HG03159 (cell line): Measurements from ENCODE around the gene HELZ.
"Not testable (repeated sequence)": the region's sequence is repeated elsewhere in the genome, so short reads cannot be mapped to it uniquely, and the experiment has no call there.

ENCODE experiments used
- ATAC-seq: cut with Tn5 transposase; IDR thresholded peaks from one replicate; pipeline ENCODE4 v1.9.1; 2021; ENCODE audit warnings: mild to moderate bottlenecking, moderate library complexity; ENCODE audit not compliant: unreplicated experiment

Gene HELZ

DNA sequence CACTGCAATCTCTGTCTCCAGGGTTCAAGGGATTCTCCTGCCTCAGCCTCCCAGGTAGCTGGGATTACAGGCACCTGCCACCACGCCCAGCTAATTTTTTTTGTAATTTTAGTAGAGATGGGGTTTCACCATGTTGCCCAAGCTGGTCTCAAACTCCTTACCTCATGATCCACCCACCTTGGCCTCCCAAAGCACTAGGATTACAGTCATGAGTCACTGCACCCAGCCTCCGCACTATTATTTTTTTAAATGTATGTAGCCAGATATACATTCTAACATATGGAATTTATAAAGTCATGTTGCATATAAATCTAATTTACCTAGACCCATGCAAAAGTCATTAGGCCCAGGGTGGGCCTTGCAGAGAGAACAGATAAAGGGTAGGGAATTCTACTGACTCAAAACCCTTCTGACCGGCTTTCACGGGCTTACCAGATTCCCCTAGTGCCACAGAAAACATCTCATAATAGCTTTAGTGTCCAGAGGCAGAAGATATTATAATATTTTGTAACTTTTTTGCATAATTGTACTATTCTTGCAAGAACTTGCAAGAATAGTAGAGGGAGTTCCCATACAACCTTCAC, 20.5 kb upstream of the HELZ start:
- no peak for ATAC-seq

DNA sequence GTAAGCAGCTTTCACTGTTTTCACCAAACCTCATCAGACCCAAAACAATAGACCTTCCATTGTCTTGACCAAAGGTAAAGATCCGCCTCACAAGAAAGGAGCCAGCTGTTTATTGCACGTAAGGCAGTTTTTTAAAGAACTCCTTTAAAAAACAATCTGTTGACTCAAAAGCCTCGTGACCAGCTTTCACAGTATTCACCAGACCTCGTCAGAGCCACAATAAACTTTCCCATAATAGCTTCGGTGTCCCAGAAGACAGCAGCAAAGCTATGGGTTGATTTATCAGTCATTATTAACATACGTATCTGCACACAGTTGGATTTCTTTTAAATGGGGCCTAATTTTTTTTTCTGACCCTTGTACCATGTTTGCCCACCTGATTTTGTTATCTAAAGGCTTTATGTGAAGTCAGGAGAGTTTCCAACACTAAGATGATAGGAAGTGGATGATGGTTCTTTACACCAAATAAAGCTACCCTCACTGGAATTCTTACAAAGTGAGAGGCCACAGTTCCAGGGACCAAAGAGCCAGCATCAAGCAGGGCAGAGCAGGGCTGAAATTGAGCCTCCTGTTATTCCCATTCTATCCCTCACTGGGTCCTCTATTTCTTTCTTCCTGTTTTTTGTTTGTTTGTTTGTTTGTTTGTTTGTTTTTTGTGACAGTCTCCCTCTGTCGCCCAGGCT, 17.6 kb upstream of the HELZ start:
- ATAC-seq: no peak

- ATAC-seq: no peak
These were observed 15.4 kb upstream of the HELZ start for GRCh38 chr17:67260170-67260987.

DNA sequence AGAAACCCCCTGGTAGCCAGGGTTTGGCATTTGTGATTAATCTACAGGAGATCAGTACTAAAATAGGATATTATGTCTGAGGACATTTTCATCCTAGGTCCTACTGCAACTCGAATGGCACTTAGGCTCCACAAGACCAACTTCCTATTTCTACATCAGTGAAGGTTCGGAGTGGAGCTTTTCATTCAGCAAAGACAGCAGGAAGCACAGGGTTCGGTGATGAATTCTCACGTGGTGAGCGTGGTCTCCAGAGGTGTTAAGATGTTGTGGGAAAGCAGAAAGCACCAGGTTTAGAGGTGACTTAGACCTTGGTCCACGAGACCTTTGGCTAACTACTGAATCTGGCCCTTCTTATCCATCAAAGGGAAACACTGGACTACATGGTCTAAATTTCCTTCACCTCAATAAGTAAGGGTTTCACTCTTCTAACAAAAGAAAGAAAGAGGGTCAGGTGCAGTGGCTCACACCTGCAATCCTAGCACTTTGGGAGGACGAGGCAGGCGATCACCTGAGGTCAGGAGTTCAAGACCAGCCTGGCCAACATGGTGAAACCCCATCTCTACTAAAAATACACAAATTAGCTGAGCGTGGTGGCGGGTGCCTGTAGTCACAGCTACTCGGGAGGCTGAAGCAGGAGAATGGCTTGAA, 13.9 kb upstream of the HELZ start:
- no peak for ATAC-seq

DNA sequence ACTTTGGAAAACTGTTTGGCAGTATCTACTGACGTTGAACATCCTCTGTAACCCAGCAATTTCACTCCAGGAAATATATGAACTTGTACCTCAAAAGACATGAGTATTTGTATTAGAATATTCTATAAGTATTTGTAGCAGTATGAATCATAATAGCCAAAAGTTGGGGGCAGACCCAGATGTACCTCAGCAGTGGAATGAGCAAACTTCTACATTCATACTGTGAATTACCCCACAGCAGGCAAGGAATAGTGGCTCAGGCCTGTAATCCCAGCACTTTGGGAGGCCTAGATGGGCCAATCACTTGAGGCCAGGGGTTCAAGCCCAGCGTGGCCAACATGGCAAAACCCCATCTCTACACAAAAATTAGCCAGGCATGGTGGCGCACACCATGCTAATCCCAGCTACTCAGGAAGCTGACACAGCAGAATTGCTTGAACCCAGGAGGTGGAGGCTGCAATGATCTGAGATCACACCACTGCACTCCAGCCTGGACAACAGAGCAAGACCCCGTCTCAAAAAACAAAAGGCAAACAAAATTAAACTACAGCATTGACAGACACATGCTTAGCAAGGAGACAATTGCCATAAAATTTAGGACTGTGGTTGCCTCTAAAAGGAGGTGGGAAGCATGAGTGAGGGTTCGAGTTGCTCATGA, 11.2 kb upstream of the HELZ start:
- ATAC-seq: no peak

DNA sequence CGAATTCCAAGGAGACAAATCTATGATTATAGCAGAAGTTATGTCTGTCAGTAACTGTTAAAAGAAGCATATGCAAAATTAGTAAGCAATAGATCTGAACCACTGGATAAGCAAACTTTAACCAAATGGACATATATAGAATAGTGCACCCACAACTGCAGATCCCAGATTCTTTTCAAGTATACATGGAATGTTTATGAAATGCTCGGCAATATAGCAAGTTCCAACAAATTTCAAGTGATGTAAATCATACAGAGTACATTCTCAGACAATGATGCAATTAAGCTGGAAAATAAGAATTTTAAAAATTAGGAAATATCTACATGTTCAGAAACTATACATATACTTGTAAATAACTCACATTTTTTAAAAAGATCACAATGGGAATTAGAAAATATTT, 8.4 kb upstream of the HELZ start:
- ATAC-seq: no peak

GRCh38 chr17:67251586-67251985, 6.6 kb upstream of the HELZ start:
- not testable (repeated sequence) for ATAC-seq

- no peak for ATAC-seq
These were observed 3.3 kb upstream of the HELZ start for GRCh38 chr17:67248291-67248690.

DNA sequence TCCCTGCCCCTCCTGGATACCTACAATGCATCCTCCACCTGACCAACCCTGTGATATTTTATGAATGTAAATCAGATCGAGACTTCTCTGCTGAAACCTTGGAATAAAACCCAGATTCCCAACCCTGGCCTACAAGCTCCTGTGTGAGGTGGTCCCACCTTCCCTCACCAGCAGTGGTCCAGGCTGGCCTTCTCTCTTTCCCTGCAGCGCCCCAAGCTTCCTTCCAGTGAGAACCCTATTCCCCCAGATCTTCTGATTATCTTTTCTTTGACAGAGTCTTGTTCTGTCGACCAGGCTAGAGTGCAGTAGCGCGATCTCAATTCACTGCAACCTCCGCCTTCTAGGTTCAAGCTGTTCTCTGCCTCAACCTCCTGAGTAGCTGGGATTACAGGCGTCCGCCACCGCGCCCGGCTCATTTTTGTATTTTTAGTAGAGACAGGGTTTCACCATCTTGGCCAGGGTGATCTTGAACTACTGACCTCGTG, 2.5 kb upstream of the HELZ start:
- ATAC-seq: no peak

DNA sequence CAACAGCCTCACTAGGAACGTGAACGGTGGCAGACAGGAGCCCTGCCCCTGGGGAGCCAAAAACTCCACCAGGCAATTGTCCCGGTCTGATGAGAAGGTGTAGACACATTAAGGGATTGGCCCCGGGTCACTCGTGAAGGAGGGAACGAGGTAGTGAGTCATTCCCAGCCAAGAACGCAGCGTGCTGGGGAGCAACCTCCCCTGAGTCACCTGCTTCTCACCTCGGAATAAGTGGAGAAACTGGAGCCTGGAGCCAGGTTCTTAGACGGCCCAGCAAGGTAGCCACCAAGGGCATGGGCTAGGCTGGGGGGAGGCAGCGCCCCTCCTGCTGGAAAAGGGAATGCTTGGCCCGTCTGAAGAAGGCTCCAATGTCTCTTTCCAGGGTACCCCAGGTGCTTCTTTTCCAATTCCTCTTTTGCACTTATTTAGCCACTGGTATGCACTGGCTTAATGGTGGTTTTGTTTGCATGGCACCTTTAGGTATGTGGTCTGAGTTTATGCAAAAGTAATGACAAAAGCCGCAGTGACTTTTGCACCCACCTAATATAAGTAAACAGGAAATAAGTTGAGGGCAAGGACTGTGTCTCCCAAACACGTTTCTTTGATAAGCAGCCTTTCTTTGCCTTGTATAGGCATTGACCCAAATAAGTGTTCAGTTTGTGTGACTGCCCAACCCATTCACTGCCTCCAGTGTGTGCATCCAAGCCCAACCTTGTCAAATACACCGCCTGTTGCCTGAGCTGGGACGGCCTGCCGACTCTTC, 1.8 kb upstream of the HELZ start:
- ATAC-seq: peak; percentile 58

DNA sequence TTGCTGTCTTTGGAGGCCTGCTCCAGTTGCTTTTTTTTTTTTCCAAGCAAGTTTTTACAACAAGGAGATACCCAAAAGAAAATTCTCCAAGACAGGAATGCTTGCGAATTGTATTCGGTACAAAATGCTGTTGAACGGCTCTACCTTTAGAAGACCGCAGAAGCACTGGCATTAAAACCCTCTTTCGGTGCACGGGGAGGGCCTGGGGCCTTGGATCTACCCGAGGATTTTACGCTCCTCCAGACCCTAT, 1.3 kb upstream of the HELZ start:
- no peak for ATAC-seq

- no peak for ATAC-seq
These were observed 852 bp upstream of the HELZ start for GRCh38 chr17:67245694-67246402.

GRCh38 chr17:67244431-67245072, 444 bp downstream of the HELZ start:
- peak; percentile 23 for ATAC-seq

DNA sequence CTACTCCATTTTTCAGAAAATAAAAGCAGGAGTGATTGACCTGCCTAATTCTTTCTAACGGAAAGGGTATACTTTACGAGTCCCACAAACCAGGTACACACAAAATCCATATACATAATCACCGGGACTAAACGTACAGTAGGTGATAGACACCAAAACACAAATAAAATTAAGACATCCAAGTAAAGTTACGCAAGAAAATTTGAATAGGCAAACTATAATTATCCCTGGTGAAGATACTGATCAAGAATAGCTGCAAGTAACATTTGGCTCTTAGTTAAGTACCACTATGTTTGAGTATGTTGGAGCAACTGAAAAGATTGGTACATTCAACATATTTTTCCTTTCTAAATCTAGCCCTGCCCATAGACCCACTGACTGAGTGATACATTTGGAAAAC, 1.7 kb downstream of the HELZ start:
- ATAC-seq: no peak

GRCh38 chr17:67241719-67242341, 3.2 kb downstream of the HELZ start:
- ATAC-seq: no peak

- ATAC-seq: no peak
These were observed 5.4 kb downstream of the HELZ start for GRCh38 chr17:67239597-67239996.

DNA sequence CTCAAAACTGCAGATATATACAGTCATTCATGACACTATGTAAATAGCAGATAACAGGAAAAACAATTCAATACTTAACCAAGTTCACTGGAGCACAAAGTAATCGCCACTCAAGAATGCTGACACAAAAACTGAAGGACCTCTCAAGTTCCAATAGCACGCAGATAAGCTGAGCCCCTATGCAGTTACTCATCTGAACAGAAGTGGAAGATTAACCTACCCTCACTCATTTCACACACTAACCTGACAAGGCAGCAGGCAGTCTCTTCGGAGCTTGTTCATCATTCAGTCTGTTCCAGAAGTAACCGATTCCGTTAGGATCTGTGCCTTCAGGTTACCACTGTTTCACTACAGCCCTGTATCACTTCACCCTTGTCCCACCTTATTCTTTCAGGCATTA, 6.0 kb downstream of the HELZ start:
- ATAC-seq: no peak

- ATAC-seq: no peak
These were observed 12.6 kb downstream of the HELZ start for GRCh38 chr17:67232441-67232840.
